Stimulated activated naive CD4-positive, alpha-beta T cell treated with Interleukin-2 at 50 U/mL for 16 hours (primary cell): ENCODE data around the gene FBN1.

Source experiments
- DNase-seq: peaks from one replicate; lab custom pipeline; 2025; lab: John Stamatoyannopoulos, UW

The FBN1 gene

GRCh38 chr15:48652510-48653076 is 7.1 kb upstream of the FBN1 start:
- DNase-seq, result no peak

- DNase-seq, result no peak
Measured at GRCh38 chr15:48650931-48651330, 5.4 kb upstream of the FBN1 start.

DNA sequence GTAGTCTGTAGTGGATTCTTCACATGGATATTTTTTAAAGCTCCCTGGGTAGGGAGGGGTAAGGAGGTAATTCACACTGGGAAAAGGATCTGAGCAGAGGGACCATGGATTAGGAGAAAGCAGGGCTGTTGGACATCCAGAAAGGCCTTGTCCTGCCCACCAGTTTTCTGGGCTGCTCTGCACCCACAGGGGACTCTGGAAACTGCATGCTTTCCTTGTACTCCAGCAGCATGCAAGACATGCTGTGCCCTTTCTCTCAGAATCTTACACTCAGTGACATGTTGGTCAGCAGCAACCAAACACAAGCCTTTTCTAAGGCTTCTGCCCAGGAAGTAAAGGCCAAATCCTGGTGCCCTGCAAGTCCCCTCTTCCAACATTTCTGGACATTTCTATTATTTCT is 2.5 kb upstream of the FBN1 start:
- no peak for DNase-seq

DNA sequence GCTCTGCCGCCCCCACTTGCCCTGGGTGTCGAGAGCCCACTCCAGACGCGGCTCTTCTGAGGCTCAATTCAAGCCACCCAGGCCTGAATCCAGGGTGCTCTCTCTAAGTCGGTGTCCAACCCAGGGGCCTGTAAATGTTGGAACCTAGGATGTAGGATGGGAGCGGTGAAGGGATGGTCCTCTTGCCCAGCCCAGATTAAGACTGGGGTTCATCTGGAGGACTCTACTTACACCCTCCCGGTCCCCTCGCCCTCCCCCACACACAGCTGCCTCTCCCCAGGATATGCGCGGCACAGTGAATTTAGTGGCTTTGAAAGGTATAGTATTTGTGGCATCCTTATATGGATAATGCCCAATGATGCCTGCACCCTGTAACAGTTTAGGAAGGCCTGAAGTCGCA is 822 bp upstream of the FBN1 start:
- DNase-seq, result no peak

DNA sequence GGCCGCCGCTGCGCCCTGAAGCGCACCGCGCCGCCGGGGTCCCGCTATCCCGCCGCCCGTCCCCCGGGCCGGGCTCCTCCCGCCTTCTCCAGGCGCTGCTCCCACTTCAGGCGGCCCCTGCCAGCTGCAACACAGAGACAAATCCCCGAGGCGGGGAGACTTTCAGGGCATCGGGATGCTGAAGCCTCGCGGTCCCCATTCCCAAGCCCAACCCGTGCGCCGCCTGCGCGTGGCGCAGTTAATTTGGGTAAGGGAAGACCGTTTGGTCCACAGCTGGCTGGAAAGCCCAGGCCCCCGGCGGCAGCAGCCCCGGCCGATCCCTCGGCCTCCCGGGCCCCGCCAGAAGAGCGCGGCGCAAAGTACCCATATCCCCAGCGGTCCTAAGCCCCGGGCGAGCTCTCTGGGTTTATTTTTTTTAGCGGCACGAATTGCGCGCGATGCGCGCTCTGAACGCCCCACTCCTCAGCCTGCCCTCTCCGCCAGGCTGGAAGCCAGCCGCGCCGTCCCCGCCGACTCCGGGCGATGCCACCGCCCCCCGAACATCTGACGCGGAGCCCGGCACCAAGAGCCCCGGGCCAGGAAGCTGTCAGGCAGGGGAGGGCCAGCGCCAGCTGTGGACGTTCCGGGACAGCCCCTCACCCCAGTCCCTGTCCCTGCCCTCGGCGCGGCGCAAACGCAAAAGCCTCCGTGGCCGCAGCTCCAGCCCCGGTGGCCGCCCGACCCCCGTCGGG is 517 bp downstream of the FBN1 start:
- DNase-seq, result no peak

- no peak for DNase-seq
Measured at GRCh38 chr15:48644467-48644826, 1.1 kb downstream of the FBN1 start.

- no peak for DNase-seq
Measured at GRCh38 chr15:48643776-48644466, 1.6 kb downstream of the FBN1 start.

- no peak for DNase-seq
Measured at GRCh38 chr15:48643206-48643605, 2.3 kb downstream of the FBN1 start.

- no peak for DNase-seq
Measured at GRCh38 chr15:48642795-48643194, 2.7 kb downstream of the FBN1 start.

DNA sequence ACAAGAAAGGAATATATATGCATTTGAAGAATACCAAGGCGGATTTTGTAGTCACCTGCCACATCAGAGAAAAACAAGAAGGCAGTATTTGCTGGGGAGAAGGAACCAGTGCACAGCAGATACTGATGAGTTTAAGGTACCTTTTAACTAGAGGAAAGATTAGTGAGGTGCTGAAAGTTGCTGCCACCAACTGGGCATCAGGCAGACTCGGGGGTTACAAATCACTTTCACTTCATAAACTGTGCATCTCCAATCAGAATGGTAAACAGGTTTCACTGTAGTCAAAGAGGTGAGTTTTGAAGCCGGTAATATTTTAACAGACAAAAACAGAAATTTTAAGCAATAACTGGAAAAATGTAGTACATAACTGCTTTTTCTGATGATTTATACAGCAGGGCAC is 4.1 kb downstream of the FBN1 start:
- DNase-seq, result no peak

GRCh38 chr15:48638963-48639362 is 6.5 kb downstream of the FBN1 start:
- DNase-seq, result no peak

- DNase-seq, result no peak
Measured at GRCh38 chr15:48637639-48638038, 7.9 kb downstream of the FBN1 start.

DNA sequence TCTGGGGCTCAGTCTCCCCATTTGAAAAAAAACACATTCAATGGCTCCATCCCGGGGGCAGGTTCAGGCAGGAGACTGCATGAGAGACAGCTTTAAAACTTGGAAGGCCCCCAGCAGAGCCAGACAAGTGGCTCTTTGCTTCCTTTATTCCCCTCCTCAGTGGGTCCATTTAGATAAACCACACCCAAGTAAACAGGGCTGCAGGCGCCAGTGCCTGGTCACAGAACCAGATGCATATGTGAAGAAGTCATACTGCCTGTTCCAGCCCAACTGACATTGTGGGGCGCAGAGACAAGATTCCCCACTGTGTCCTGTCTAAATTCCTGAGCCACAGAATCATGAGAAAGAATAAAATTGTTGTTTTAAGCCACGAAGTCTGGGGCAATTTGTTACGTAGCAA is 9.0 kb downstream of the FBN1 start:
- no peak for DNase-seq

DNA sequence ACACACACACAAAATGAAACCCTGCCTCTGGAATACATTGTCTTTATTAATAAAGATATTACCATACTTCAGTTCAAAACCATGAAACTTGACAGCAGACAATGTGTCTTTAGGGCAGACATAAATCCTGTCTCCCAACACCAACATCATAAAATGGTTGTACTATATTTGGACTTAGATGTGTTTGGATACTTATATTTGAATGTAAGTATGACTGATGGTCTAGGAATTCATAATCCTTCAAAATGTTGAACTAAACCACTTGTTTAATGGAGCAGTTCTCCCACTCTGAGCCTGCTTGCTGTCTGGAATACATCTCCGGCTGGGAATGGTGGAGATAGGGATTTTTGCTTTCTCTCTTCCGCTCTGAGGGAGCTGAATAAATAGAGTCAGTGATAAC is 10.6 kb downstream of the FBN1 start:
- no peak for DNase-seq

GRCh38 chr15:48634096-48634495 is 11.4 kb downstream of the FBN1 start:
- no peak for DNase-seq

DNA sequence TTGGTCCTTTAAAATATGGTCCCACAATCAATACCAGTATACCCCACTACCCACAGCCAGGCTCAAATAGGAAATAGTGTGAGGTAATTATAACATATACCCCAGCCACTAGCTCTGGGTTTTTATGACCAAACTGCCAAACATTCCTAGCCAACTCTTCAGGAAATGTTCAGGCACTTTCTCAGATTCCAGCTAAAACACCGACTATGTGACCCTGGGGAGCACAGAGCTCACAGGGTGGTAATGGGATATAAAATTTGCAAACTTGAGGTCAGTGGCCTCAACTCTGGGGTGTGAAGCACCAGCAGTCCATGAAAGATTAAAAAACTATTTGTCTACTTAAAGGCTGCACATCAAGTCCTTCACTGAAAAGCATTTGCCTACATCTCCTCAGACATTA is 12.9 kb downstream of the FBN1 start:
- DNase-seq, result no peak

- no peak for DNase-seq
Measured at GRCh38 chr15:48631176-48631770, 14.2 kb downstream of the FBN1 start.

GRCh38 chr15:48630245-48630644 is 15.3 kb downstream of the FBN1 start:
- no peak for DNase-seq

- DNase-seq, result no peak
Measured at GRCh38 chr15:48628832-48629231, 16.7 kb downstream of the FBN1 start.

GRCh38 chr15:48627260-48627940 is 18.1 kb downstream of the FBN1 start:
- no peak for DNase-seq

DNA sequence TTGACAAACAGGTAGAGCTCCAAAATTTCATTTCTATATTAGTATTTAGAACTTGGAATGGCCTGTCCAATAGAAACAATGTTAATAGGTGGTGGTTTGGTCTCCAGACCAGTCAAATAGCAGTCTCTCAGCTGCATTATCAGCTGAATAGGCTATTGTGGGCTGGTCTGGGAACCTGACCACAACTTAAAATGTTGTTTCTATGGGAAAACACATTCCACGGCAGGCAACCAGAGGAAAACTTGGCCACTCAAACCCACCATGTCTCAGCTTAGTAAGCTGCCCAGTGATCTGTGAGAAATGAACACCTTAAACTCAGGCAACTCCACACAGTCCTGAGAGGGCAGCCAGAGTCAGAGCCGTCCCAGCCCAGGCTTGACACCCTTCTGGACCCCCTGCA is 20.4 kb downstream of the FBN1 start:
- no peak for DNase-seq

DNA sequence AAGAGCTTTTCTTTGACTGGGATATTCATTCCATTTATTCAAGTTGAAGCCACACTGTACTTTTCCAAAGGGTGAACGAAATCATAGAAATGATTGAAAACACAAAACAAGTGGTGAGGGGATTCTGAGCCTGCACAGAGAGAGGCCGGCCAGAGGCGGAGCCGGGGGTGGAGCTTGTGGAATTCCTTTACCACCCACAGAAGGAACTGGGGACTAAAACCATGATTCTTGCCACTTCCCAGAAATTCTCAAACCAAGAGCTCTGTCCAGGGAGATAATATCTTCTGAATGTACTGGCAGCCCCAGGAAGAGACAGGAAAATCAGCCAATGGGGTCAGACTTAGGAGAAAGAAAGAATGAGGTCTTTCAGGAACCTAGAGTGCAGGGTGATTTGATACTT is 20.8 kb downstream of the FBN1 start:
- no peak for DNase-seq

- no peak for DNase-seq
Measured at GRCh38 chr15:48623456-48623855, 22.1 kb downstream of the FBN1 start.
